Panc1 (cell line): ENCODE measurements around the gene MTERF4. TPM values are rescaled to one million over a fixed set of nuclear protein-coding genes. Genes with fewer than 3 reads are reported as not detected.

Experiments used
- ATAC-seq: fragments of 200-7000 bp; cut with Tn5 transposase; 2 replicates; pipeline ENCODE4 v1.9.1; 2020; ENCODE audit warnings: mild to moderate bottlenecking, moderate library complexity
- BruUV-seq: library from RNA; stranded (reverse); fragments of 400-500 nt; replicated peaks from 2 replicates; lab custom pipeline; 2021; lab: Mats Ljungman, UMichigan
- CTCF ChIA-PET: fragments of 300-600 bp; sonication (Branson Sonifier 250); formaldehyde crosslinking; loops from one replicate; lab custom pipeline; 2022; ENCODE audit warnings: antibody characterized with exemption; lab: Charles Lee
- POLR2A ChIA-PET: fragments of 300-600 bp; sonication (Branson Sonifier 250); formaldehyde crosslinking; loops from one replicate; lab custom pipeline; 2022; ENCODE audit warnings: antibody characterized with exemption; lab: Charles Lee
- DNase-seq: peaks from one replicate; pipeline ENCODE4 v3.0.0-alpha.2; 2010; ENCODE audit warnings: low read depth, low spot score
- H3K27ac ChIP-seq: 2 replicates; pipeline ENCODE4 v1.5.1; 2011; ENCODE audit warnings: mild to moderate bottlenecking, low read length, inconsistent platforms
- H3K27me3 ChIP-seq: fragments of 200-500 bp; sonication (Bioruptor generic); 2 replicates; pipeline ENCODE4 v1.6.0; 2014; ENCODE audit warnings: low read length, inconsistent platforms; ENCODE audit not compliant: control insufficient read depth, insufficient read depth
- H3K36me3 ChIP-seq: fragments of 200-500 bp; sonication (Bioruptor generic); 2 replicates; pipeline ENCODE4 v1.5.1; 2014; ENCODE audit warnings: inconsistent platforms, mild to moderate bottlenecking, low read length, moderate library complexity; ENCODE audit not compliant: control insufficient read depth, insufficient read depth
- H3K4me1 ChIP-seq: 2 replicates; pipeline ENCODE4 v1.5.1; 2011; ENCODE audit warnings: inconsistent platforms, mild to moderate bottlenecking, low read length, moderate library complexity; ENCODE audit not compliant: control insufficient read depth, insufficient read depth
- H3K4me3 ChIP-seq, 2 experiments: 2 replicates each; pipeline ENCODE4 v1.5.1; 2011 to 2012; ENCODE audit warnings: low read depth in 2 of 2, low read length in 2 of 2, mild to moderate bottlenecking in 2 of 2, inconsistent platforms in 1 of 2, moderate library complexity in 1 of 2
- H3K9me3 ChIP-seq: fragments of 200-500 bp; sonication (Bioruptor generic); 2 replicates; pipeline ENCODE4 v1.5.1; 2014; ENCODE audit warnings: low read depth, mild to moderate bottlenecking, inconsistent platforms, low read length, moderate library complexity; ENCODE audit not compliant: control insufficient read depth, insufficient read depth
- POLR2AphosphoS5 ChIP-seq: IDR thresholded peaks from 2 replicates; pipeline ENCODE4 v1.6.1; 2012; ENCODE audit warnings: mild to moderate bottlenecking, low read depth, low read length, moderate library complexity
- SIN3A ChIP-seq: IDR thresholded peaks from 2 replicates; pipeline ENCODE4 v1.6.1; 2012; ENCODE audit warnings: low read depth, mild to moderate bottlenecking, low read length, moderate library complexity, borderline replicate concordance; ENCODE audit not compliant: insufficient read depth
- TCF7L2 ChIP-seq: IDR thresholded peaks from 2 replicates; pipeline ENCODE4 v1.6.1; 2011; ENCODE audit warnings: mild to moderate bottlenecking, low read depth, low read length, inconsistent platforms
- in situ Hi-C: cut with HindIII; loops from 2 replicates; pipeline ENCODE4 v1.10.0; 2016; ENCODE audit warnings: low sequenced_read_pairs, low pct_unique_long_range_greater_than_20kb
- intact Hi-C: fragments of 100-400 bp; cut with micrococcal nuclease; formaldehyde crosslinking; loops from one replicate; pipeline ENCODE4 v1.10.0; 2022; ENCODE audit not compliant: unreplicated experiment
- total RNA-seq: library from RNA; stranded (reverse); gene quantifications from one replicate; pipeline ENCODE4 v1.2.1, GENCODE V29; 2021; ENCODE audit not compliant: unreplicated experiment
- TF ChIP-seq, protein P1 (sequence below), 2 experiments: IDR thresholded peaks; 2 replicates each; pipeline ENCODE4 v1.6.1; 2011 to 2012; ENCODE audit warnings: low read depth in 2 of 2, control low read depth in 1 of 2, low read length in 1 of 2, mild to moderate bottlenecking in 1 of 2, moderate library complexity in 1 of 2; ENCODE audit not compliant: insufficient read depth in 1 of 2
- TF ChIP-seq, protein P2 (sequence below): fragments of 450-650 bp; IDR thresholded peaks from 2 replicates; pipeline ENCODE4 v1.5.1; 2017; ENCODE audit warnings: mild to moderate bottlenecking

MTERF4 gene
- total RNA-seq, 1 experiment from 2014 or later, result 28.9 TPM

GRCh38 chr2:241142063-241142462, 40.0 kb upstream of the MTERF4 start:
- intact Hi-C loops (no loop called here), in situ Hi-C loops (no loop called here)
- no peaks in the 10 kb centered on the region for H3K9me3 ChIP-seq
- no peaks in the 10 kb centered on the region for H3K27me3 ChIP-seq
- no peak overlapping the region for H3K27ac ChIP-seq
- ChIA-PET POLR2A (no interaction called here), CTCF (no interaction called here)
- TF ChIP-seq TCF7L2, result no peak
- TF ChIP-seq, protein P1, sequence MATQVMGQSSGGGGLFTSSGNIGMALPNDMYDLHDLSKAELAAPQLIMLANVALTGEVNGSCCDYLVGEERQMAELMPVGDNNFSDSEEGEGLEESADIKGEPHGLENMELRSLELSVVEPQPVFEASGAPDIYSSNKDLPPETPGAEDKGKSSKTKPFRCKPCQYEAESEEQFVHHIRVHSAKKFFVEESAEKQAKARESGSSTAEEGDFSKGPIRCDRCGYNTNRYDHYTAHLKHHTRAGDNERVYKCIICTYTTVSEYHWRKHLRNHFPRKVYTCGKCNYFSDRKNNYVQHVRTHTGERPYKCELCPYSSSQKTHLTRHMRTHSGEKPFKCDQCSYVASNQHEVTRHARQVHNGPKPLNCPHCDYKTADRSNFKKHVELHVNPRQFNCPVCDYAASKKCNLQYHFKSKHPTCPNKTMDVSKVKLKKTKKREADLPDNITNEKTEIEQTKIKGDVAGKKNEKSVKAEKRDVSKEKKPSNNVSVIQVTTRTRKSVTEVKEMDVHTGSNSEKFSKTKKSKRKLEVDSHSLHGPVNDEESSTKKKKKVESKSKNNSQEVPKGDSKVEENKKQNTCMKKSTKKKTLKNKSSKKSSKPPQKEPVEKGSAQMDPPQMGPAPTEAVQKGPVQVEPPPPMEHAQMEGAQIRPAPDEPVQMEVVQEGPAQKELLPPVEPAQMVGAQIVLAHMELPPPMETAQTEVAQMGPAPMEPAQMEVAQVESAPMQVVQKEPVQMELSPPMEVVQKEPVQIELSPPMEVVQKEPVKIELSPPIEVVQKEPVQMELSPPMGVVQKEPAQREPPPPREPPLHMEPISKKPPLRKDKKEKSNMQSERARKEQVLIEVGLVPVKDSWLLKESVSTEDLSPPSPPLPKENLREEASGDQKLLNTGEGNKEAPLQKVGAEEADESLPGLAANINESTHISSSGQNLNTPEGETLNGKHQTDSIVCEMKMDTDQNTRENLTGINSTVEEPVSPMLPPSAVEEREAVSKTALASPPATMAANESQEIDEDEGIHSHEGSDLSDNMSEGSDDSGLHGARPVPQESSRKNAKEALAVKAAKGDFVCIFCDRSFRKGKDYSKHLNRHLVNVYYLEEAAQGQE (IDR thresholded peaks at IDR 0.05; ENCODE audit: insufficient read depth in 1 of 2, low read depth in 2 of 2, low read length in 1 of 2), result no peak
- TF ChIP-seq SIN3A, result no peak
- no peak for TF ChIP-seq POLR2AphosphoS5
- TF ChIP-seq, protein P2, sequence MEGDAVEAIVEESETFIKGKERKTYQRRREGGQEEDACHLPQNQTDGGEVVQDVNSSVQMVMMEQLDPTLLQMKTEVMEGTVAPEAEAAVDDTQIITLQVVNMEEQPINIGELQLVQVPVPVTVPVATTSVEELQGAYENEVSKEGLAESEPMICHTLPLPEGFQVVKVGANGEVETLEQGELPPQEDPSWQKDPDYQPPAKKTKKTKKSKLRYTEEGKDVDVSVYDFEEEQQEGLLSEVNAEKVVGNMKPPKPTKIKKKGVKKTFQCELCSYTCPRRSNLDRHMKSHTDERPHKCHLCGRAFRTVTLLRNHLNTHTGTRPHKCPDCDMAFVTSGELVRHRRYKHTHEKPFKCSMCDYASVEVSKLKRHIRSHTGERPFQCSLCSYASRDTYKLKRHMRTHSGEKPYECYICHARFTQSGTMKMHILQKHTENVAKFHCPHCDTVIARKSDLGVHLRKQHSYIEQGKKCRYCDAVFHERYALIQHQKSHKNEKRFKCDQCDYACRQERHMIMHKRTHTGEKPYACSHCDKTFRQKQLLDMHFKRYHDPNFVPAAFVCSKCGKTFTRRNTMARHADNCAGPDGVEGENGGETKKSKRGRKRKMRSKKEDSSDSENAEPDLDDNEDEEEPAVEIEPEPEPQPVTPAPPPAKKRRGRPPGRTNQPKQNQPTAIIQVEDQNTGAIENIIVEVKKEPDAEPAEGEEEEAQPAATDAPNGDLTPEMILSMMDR, result no peak
- no peak for DNase-seq
- no peaks in the 10 kb centered on the region for H3K36me3 ChIP-seq
- BruUV-seq, result no TSS peak
- no peak for ATAC-seq
- no peak overlapping the region for H3K4me3 ChIP-seq
- no peaks in the 10 kb centered on the region for H3K4me1 ChIP-seq

- Histone ChIP-seq H3K4me1 (no peaks in the 10 kb centered on the region), H3K36me3 (no peaks in the 10 kb centered on the region), H3K27me3 (no peaks in the 10 kb centered on the region), H3K9me3 (no peaks in the 10 kb centered on the region), H3K4me3 (no peak overlapping the region), H3K27ac (no peak overlapping the region)
- TF ChIP-seq TCF7L2, result no peak
- TF ChIP-seq, protein P2, result no peak
- TF ChIP-seq POLR2AphosphoS5, result no peak
- TF ChIP-seq, protein P1 (IDR thresholded peaks at IDR 0.05; ENCODE audit: insufficient read depth in 1 of 2, low read depth in 2 of 2, low read length in 1 of 2), result no peak
- TF ChIP-seq SIN3A, result no peak
- DNase-seq (no peak), ATAC-seq (no peak)
- in situ Hi-C loops, result no loop called here
- BruUV-seq, result no TSS peak
- CTCF ChIA-PET, result interaction anchor here (1.1 kb wide), 1 partner anchor 63 kb away, joined by 4 read pairs; no protein-coding TSS in a partner anchor
- intact Hi-C loops, result no loop called here
- POLR2A ChIA-PET, result interaction anchor here (0.7 kb wide), 1 partner anchor 13 kb away, joined by 3 read pairs; no protein-coding TSS in a partner anchor
These were observed 39.2 kb upstream of the MTERF4 start for GRCh38 chr2:241141214-241141770.
